MM.1S (cell line): Measurements from ENCODE around the gene ADRA1B.

Source experiments
- CTCF ChIP-seq: fragments of 300-600 bp; sonication (generic); IDR thresholded peaks from 2 replicates; pipeline ENCODE4 v1.5.1; 2016; ENCODE audit warnings: antibody characterized with exemption, low read length, mixed read lengths
- EZH2 ChIP-seq: fragments of 300-600 bp; sonication (generic); optimal IDR thresholded peaks from 2 replicates; pipeline ENCODE3; 2017; ENCODE audit warnings: low read depth, mild to moderate bottlenecking, antibody characterized with exemption, low read length, mixed read lengths
- EZH2phosphoT487 ChIP-seq: fragments of 300-600 bp; sonication (generic); IDR thresholded peaks from 2 replicates; pipeline ENCODE4 v1.6.1; 2018; ENCODE audit warnings: antibody characterized with exemption, low read length

GRCh38 chr5:159935946-159936345, 19.7 kb downstream of the ADRA1B start:
- TF ChIP-seq CTCF (no peak), EZH2phosphoT487 (no peak), EZH2 (no peak)
